Measurements from ENCODE around the gene CFAP54. TPM values are rescaled to one million over a fixed set of nuclear protein-coding genes. Genes with fewer than 3 reads are reported as not detected.
"Not testable (repeated sequence)": the region's sequence is repeated elsewhere in the genome, so short reads cannot be mapped to it uniquely, and the experiment has no call there.

The CFAP54 gene
- total RNA-seq, 2 donors from 2014 or later = 0.24 to 0.67 TPM

GRCh38 chr12:96548384-96548783, 59.0 kb downstream of the CFAP54 start:
- Mint-ChIP-seq H3K4me3 (no peak overlapping the region), H3K9me3 (peaks cover 0 to 2% of the 10 kb centered on the region in 2 donors), H3K4me1 (ENCODE audit: low read depth) (no peaks in the 10 kb centered on the region), H3K36me3 (ENCODE audit: insufficient read depth in 2 of 2) (no peaks in the 10 kb centered on the region), H3K27me3 (ENCODE audit: low read depth) (peaks cover 26% of the 10 kb centered on the region), H3K27ac (no peak overlapping the region)
- DNase-seq (no peak), ATAC-seq (replicated peaks in 1 of 2) (no peak)

- DNase-seq (no peak), ATAC-seq (replicated peaks in 1 of 2) (no peak)
- Mint-ChIP-seq H3K9me3 (peaks cover 0 to 1% of the 10 kb centered on the region in 2 donors), H3K4me1 (ENCODE audit: low read depth) (no peaks in the 10 kb centered on the region), H3K27me3 (ENCODE audit: low read depth) (peaks cover 30% of the 10 kb centered on the region), H3K4me3 (no peak overlapping the region), H3K36me3 (ENCODE audit: insufficient read depth in 2 of 2) (no peaks in the 10 kb centered on the region), H3K27ac (no peak overlapping the region)
Measured at GRCh38 chr12:96549341-96549740, 60.0 kb downstream of the CFAP54 start.

- Mint-ChIP-seq H3K27me3 (ENCODE audit: low read depth) (peaks cover 37% of the 10 kb centered on the region), H3K36me3 (ENCODE audit: insufficient read depth in 2 of 2) (no peaks in the 10 kb centered on the region), H3K4me1 (ENCODE audit: low read depth) (peaks cover 26% of the 10 kb centered on the region), H3K4me3 (peak overlapping the region; percentile 7 to 32), H3K27ac (peak overlapping the region; percentile 36), H3K9me3 (peaks cover under 1 to 1% of the 10 kb centered on the region in 2 donors)
- DNase-seq (no peak), ATAC-seq (replicated peaks in 1 of 2) (peak; percentile 1 to 22)
Measured at GRCh38 chr12:96570579-96570978, 81.2 kb downstream of the CFAP54 start.

GRCh38 chr12:96571101-96571862, 81.9 kb downstream of the CFAP54 start:
- Mint-ChIP-seq H3K4me1 (ENCODE audit: low read depth) (peaks cover 26% of the 10 kb centered on the region), H3K27ac (no peak overlapping the region), H3K9me3 (no peaks in the 10 kb centered on the region), H3K36me3 (ENCODE audit: insufficient read depth in 2 of 2) (no peaks in the 10 kb centered on the region), H3K4me3 (peak overlapping the region; percentile 7 to 32), H3K27me3 (ENCODE audit: low read depth) (peaks cover 30% of the 10 kb centered on the region)
- ATAC-seq (replicated peaks in 1 of 2) (peak; percentile 92 to 93), DNase-seq (peak; percentile 15 to 35)

- H3K36me3 Mint-ChIP-seq (ENCODE audit: insufficient read depth in 2 of 2) = no peaks in the 10 kb centered on the region
- H3K4me3 Mint-ChIP-seq = no peak overlapping the region
- H3K9me3 Mint-ChIP-seq = no peaks in the 10 kb centered on the region
- H3K27me3 Mint-ChIP-seq (ENCODE audit: low read depth) = peaks cover 11% of the 10 kb centered on the region
- H3K4me1 Mint-ChIP-seq (ENCODE audit: low read depth) = peaks cover 13% of the 10 kb centered on the region
- peak in 1 of 2 donors; percentile 6 for DNase-seq
- ATAC-seq (replicated peaks in 1 of 2) = peak; percentile 82 to 86
- H3K27ac Mint-ChIP-seq = peak overlapping the region; percentile 50
Measured at GRCh38 chr12:96578526-96579125, 89.2 kb downstream of the CFAP54 start.

GRCh38 chr12:96585977-96586376, 96.6 kb downstream of the CFAP54 start:
- peaks cover 12% of the 10 kb centered on the region for H3K27me3 Mint-ChIP-seq (ENCODE audit: low read depth)
- ATAC-seq (replicated peaks in 1 of 2) (no peak), DNase-seq (no peak)
- no peak overlapping the region for H3K27ac Mint-ChIP-seq
- H3K4me1 Mint-ChIP-seq (ENCODE audit: low read depth) = no peaks in the 10 kb centered on the region
- no peaks in the 10 kb centered on the region for H3K36me3 Mint-ChIP-seq (ENCODE audit: insufficient read depth in 2 of 2)
- no peak overlapping the region for H3K4me3 Mint-ChIP-seq
- H3K9me3 Mint-ChIP-seq = no peaks in the 10 kb centered on the region

GRCh38 chr12:96587691-96588090, 98.3 kb downstream of the CFAP54 start:
- Mint-ChIP-seq H3K4me3 (no peak overlapping the region), H3K36me3 (ENCODE audit: insufficient read depth in 2 of 2) (no peaks in the 10 kb centered on the region), H3K27me3 (ENCODE audit: low read depth) (peaks cover 12% of the 10 kb centered on the region), H3K4me1 (ENCODE audit: low read depth) (no peaks in the 10 kb centered on the region), H3K27ac (no peak overlapping the region), H3K9me3 (no peaks in the 10 kb centered on the region)
- DNase-seq (no peak), ATAC-seq (replicated peaks in 1 of 2) (no peak)

GRCh38 chr12:96590970-96591369, 101.6 kb downstream of the CFAP54 start:
- ATAC-seq (replicated peaks in 1 of 2) = no peak
- no peak overlapping the region for H3K27ac Mint-ChIP-seq

GRCh38 chr12:96604374-96604773, 115.0 kb downstream of the CFAP54 start:
- peaks cover 72% of the 10 kb centered on the region for H3K27me3 Mint-ChIP-seq (ENCODE audit: low read depth)
- not testable (repeated sequence) for ATAC-seq (replicated peaks in 1 of 2); H3K4me3 Mint-ChIP-seq; H3K4me1 Mint-ChIP-seq (ENCODE audit: low read depth); H3K9me3 Mint-ChIP-seq; DNase-seq; H3K27ac Mint-ChIP-seq; H3K36me3 Mint-ChIP-seq (ENCODE audit: insufficient read depth in 2 of 2)

More at GRCh38 chr12:96590970-96591369, 101.6 kb downstream of the CFAP54 start:
- Mint-ChIP-seq H3K9me3 (no peaks in the 10 kb centered on the region), H3K4me3 (no peak overlapping the region), H3K4me1 (ENCODE audit: low read depth) (no peaks in the 10 kb centered on the region), H3K27me3 (ENCODE audit: low read depth) (peaks cover 24% of the 10 kb centered on the region), H3K36me3 (ENCODE audit: insufficient read depth in 2 of 2) (no peaks in the 10 kb centered on the region)
- DNase-seq = no peak

- Mint-ChIP-seq H3K27me3 (ENCODE audit: low read depth) (peaks cover 62% of the 10 kb centered on the region), H3K9me3 (peaks cover 0 to 3% of the 10 kb centered on the region in 2 donors), H3K36me3 (ENCODE audit: insufficient read depth in 2 of 2) (no peaks in the 10 kb centered on the region), H3K27ac (no peak overlapping the region), H3K4me3 (no peak overlapping the region), H3K4me1 (ENCODE audit: low read depth) (no peaks in the 10 kb centered on the region)
- no peak for ATAC-seq (replicated peaks in 1 of 2)
- no peak for DNase-seq
Measured at GRCh38 chr12:96605684-96606083, 116.3 kb downstream of the CFAP54 start.

- Mint-ChIP-seq H3K4me3 (no peak overlapping the region), H3K36me3 (ENCODE audit: insufficient read depth in 2 of 2) (no peaks in the 10 kb centered on the region)
Measured at GRCh38 chr12:96606134-96606533, 116.8 kb downstream of the CFAP54 start.

GRCh38 chr12:96606644-96607043, 117.3 kb downstream of the CFAP54 start:
- Mint-ChIP-seq H3K27me3 (ENCODE audit: low read depth) (peaks cover 61% of the 10 kb centered on the region), H3K4me1 (ENCODE audit: low read depth) (no peaks in the 10 kb centered on the region), H3K27ac (no peak overlapping the region), H3K4me3 (no peak overlapping the region), H3K9me3 (peaks cover 2 to 4% of the 10 kb centered on the region in 2 donors), H3K36me3 (ENCODE audit: insufficient read depth in 2 of 2) (no peaks in the 10 kb centered on the region)
- ATAC-seq (replicated peaks in 1 of 2) (no peak), DNase-seq (no peak)

More at GRCh38 chr12:96606134-96606533, 116.8 kb downstream of the CFAP54 start:
- no peak overlapping the region for H3K27ac Mint-ChIP-seq
- DNase-seq = no peak
- H3K4me1 Mint-ChIP-seq (ENCODE audit: low read depth) = no peaks in the 10 kb centered on the region
- ATAC-seq (replicated peaks in 1 of 2) = no peak
- peaks cover 58% of the 10 kb centered on the region for H3K27me3 Mint-ChIP-seq (ENCODE audit: low read depth)
- peaks cover 0 to 3% of the 10 kb centered on the region in 2 donors for H3K9me3 Mint-ChIP-seq

GRCh38 chr12:96617178-96617577, 127.8 kb downstream of the CFAP54 start:
- ATAC-seq (replicated peaks in 1 of 2) (no peak), DNase-seq (no peak)
- Mint-ChIP-seq H3K27me3 (ENCODE audit: low read depth) (no peaks in the 10 kb centered on the region), H3K9me3 (peaks cover 2% of the 10 kb centered on the region in 2 donors), H3K4me3 (no peak overlapping the region), H3K27ac (no peak overlapping the region), H3K4me1 (ENCODE audit: low read depth) (no peaks in the 10 kb centered on the region), H3K36me3 (ENCODE audit: insufficient read depth in 2 of 2) (no peaks in the 10 kb centered on the region)
